ENCODE results near the gene ANKRD12. TPM values are rescaled to one million over a fixed set of nuclear protein-coding genes. Genes with fewer than 3 reads are reported as not detected.
A peak's percentile ranks its signal among the peaks of the same experiment; 100 is the strongest.

Gene ANKRD12
- total RNA-seq, 1 donor from 2014 or later: 125 TPM

DNA sequence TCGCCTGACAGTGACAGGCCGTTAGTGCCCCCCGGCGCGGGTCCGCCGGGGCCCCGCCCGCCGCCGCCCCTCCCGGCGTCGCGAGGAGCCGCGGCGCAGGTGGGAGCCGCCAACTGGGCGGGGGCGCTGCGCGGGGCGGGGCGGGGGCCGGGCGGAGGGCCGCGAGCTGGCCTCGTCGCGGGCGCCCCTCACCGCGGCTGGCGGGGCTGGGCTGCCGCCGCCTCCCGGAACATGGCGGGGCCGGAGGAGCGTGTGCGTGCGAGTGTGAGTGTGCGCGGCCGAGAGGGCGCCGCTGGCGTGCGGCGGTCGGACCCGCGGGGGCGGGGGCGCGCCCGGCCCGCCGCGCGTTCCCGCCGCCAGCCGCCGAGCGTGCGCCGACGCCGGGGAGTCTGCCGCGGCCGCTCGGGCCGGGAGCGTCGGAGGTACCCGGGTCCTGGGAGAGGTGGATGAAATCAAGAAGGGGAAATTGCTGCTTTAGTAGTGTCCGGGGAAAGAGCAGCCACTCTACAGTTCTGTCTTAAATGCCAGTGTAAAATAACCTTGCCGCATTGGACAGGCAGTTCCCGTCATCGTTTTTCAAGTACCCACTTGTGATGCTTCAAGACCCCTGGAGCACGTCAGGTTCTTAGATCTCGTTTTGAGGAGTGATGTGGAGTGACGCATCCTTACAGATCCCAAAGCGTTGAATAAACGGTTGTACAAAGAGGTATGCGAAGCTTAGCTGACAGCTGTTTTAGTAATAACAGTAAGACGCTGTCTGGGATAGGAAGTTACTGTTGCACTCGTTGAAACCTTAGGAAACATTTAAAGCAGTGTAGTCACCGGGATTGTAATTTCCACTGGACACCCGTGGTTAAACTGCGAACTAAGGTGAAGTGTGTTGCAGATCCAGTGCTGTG is 836 bp downstream of the ANKRD12 start:
- TF ChIP-seq, protein P1, sequence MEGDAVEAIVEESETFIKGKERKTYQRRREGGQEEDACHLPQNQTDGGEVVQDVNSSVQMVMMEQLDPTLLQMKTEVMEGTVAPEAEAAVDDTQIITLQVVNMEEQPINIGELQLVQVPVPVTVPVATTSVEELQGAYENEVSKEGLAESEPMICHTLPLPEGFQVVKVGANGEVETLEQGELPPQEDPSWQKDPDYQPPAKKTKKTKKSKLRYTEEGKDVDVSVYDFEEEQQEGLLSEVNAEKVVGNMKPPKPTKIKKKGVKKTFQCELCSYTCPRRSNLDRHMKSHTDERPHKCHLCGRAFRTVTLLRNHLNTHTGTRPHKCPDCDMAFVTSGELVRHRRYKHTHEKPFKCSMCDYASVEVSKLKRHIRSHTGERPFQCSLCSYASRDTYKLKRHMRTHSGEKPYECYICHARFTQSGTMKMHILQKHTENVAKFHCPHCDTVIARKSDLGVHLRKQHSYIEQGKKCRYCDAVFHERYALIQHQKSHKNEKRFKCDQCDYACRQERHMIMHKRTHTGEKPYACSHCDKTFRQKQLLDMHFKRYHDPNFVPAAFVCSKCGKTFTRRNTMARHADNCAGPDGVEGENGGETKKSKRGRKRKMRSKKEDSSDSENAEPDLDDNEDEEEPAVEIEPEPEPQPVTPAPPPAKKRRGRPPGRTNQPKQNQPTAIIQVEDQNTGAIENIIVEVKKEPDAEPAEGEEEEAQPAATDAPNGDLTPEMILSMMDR (IDR thresholded peaks at IDR 0.05): no peak
- Mint-ChIP-seq H3K36me3 (ENCODE audit: low read depth) (peaks cover 46% of the 10 kb centered on the region), H3K27me3 (no peaks in the 10 kb centered on the region), H3K9me3 (no peaks in the 10 kb centered on the region), H3K27ac (peak overlapping the region; percentile 99), H3K4me1 (peaks cover 70% of the 10 kb centered on the region), H3K4me3 (peak overlapping the region; percentile 98)
- CTCF ChIA-PET: interaction anchor here (0.9 to 4.9 kb wide), 7 partner anchors 10 to 379 kb away, joined by 3 to 19 read pairs (median 5); partner anchors contain the start of gene NDUFV2
- peak; percentile 32 for ATAC-seq (ENCODE audit: low read depth)
- intact Hi-C loops (cut with micrococcal nuclease): loop anchor here (5.0 kb wide), 2 partner anchors 530 to 775 kb away; partner anchors contain the start of genes RAB12 and VAPA
- no peak for DNase-seq
- POLR2A ChIA-PET: interaction anchor here (0.7 to 11.4 kb wide), 23 partner anchors 10 to 574 kb away, joined by 3 to 257 read pairs (median 5); partner anchors contain the start of genes NDUFV2 and RAB12

DNA sequence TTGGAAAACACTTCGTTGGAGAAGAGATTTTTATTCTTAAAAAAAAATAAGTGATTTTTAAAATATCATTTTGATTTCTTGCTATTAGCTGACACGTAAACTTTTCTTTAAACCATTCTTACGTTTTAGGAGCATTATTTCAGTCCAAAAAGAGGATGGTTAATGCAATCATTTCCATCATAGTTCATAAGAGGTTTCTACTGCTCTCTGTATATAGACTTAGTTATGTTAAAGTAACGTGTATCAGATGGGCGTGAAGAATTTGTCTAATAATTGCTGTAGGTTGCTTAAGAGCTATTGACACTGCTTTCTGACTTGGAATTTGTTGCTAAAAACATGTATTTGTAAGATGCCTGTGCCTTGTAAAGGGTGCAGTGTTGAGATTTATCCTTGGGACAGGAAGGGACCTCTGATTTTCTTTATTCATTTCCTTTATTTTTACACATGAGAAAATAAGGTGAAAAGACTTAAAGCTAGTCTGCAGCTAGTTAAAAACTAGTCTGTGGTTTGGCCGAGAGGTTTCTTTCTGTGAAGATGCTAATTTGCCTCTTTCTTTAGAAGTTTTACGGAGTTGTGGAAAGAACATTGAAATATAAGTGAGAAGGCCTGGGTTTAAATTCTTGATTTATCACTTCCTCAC is 2.9 kb downstream of the ANKRD12 start:
- Mint-ChIP-seq H3K27ac (peak overlapping the region; percentile 95), H3K9me3 (no peaks in the 10 kb centered on the region), H3K4me1 (peaks cover 76% of the 10 kb centered on the region), H3K4me3 (peak overlapping the region; percentile 94), H3K36me3 (ENCODE audit: low read depth) (peaks cover 36% of the 10 kb centered on the region), H3K27me3 (no peaks in the 10 kb centered on the region)
- DNase-seq (no peak), ATAC-seq (ENCODE audit: low read depth) (no peak)
- intact Hi-C loops (cut with micrococcal nuclease): loop anchor here (5.0 kb wide), 2 partner anchors 532 to 773 kb away; partner anchors contain the start of genes RAB12 and VAPA
- ChIA-PET POLR2A (interaction anchor here (0.7 to 11.4 kb wide), 7 partner anchors 18 to 66 kb away, joined by 3 to 257 read pairs (median 4); partner anchors contain the start of gene NDUFV2), CTCF (interaction anchor here (0.8 to 4.9 kb wide), 4 partner anchors 34 to 151 kb away, joined by 3 to 19 read pairs (median 6); partner anchors contain the start of gene NDUFV2)
- TF ChIP-seq, protein P1 (IDR thresholded peaks at IDR 0.05): no peak

DNA sequence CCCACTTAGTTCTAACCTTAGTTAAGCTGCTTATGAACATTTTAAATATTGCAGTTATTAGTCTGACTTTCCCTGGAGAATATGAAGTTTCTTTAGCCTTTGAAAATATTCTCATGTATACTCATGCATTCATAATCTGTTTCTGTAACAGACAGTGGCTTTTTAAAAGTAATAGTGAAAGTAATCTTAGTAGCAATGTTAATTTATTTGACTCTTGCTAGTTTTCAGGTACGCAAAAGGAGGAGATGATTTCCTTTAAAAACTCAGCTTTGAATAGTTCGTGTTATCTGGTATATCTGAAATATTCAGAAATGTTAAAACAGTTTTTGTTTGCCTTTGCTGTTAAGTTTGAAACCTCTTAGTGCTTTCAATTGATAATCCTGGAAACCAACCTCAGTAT is 3.8 kb downstream of the ANKRD12 start:
- ChIA-PET POLR2A (interaction anchor here (1.5 to 11.4 kb wide), 3 partner anchors 26 to 67 kb away, joined by 4 to 257 read pairs (median 211); partner anchors contain the start of gene NDUFV2), CTCF (interaction anchor here (1.0 to 4.9 kb wide), 4 partner anchors 38 to 152 kb away, joined by 3 to 19 read pairs (median 5); partner anchors contain the start of gene NDUFV2)
- Mint-ChIP-seq H3K36me3 (ENCODE audit: low read depth) (peaks cover 33% of the 10 kb centered on the region), H3K9me3 (no peaks in the 10 kb centered on the region), H3K4me1 (peaks cover 75% of the 10 kb centered on the region), H3K27ac (peak overlapping the region; percentile 88), H3K4me3 (peak overlapping the region; percentile 81), H3K27me3 (no peaks in the 10 kb centered on the region)
- intact Hi-C loops (cut with micrococcal nuclease): no loop called here
- no peak for ATAC-seq (ENCODE audit: low read depth)
- TF ChIP-seq, protein P1 (IDR thresholded peaks at IDR 0.05): no peak
- no peak for DNase-seq

DNA sequence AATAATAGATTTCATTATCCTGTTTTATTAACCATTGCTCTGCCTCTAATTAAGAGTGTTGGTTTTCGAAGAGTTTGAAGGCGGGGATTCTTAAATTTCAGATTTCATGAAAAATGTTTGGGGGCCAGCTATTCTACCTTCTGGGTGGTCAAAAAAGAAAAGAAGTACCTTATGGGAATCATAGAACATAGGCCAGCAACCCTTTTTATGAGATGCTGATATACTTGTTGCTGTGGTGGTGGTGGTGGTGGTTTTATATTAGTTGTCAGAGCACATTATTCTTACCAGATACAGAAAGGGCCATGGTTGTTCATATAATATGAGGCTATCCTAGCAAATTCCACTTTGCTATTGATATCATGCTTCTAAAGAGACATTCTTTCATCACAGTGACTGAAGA is 4.4 kb downstream of the ANKRD12 start:
- H3K4me3 Mint-ChIP-seq: peak overlapping the region; percentile 81
- no peaks in the 10 kb centered on the region for H3K27me3 Mint-ChIP-seq
- TF ChIP-seq, protein P1 (IDR thresholded peaks at IDR 0.05): no peak
- ATAC-seq (ENCODE audit: low read depth) (no peak), DNase-seq (no peak)
- H3K27ac Mint-ChIP-seq: peak overlapping the region; percentile 88
- POLR2A ChIA-PET: interaction anchor here (1.5 to 11.4 kb wide), 3 partner anchors 26 to 67 kb away, joined by 4 to 257 read pairs (median 211); partner anchors contain the start of gene NDUFV2
- peaks cover 75% of the 10 kb centered on the region for H3K4me1 Mint-ChIP-seq
- CTCF ChIA-PET: interaction anchor here (1.0 to 4.9 kb wide), 5 partner anchors 19 to 67 kb away, joined by 3 to 19 read pairs (median 7); partner anchors contain the start of gene NDUFV2
- intact Hi-C loops (cut with micrococcal nuclease): no loop called here
- peaks cover 29% of the 10 kb centered on the region for H3K36me3 Mint-ChIP-seq (ENCODE audit: low read depth)
- no peaks in the 10 kb centered on the region for H3K9me3 Mint-ChIP-seq

Data from activated B cell treated with CpG ODN at 0.5 μM for 24 hours (primary cell).